Mesenchymal stem cell (in vitro differentiated cells and primary cell): ENCODE measurements around the gene ZNF418.

Experiments
- DNase-seq: peaks from one replicate; pipeline ENCODE4 v3.0.0-alpha.2; 2013
- H2AFZ ChIP-seq: one replicate; pipeline ENCODE4 v1.6.1; 2013; ENCODE audit warnings: low read depth, mild to moderate bottlenecking, control low read depth, inconsistent platforms, low read length, moderate library complexity
- H2AK5ac ChIP-seq: 2 replicates; pipeline ENCODE4 v1.6.1; 2013; ENCODE audit warnings: low read length, moderate library complexity, mild to moderate bottlenecking, inconsistent platforms; ENCODE audit not compliant: severe bottlenecking
- H2BK120ac ChIP-seq: one replicate; pipeline ENCODE4 v1.6.1; 2013; ENCODE audit warnings: low read depth, mild to moderate bottlenecking, inconsistent platforms, low read length, moderate library complexity
- H2BK12ac ChIP-seq, 2 experiments: one replicate each; pipeline ENCODE4 v1.6.1; 2013; ENCODE audit warnings: inconsistent platforms in 2 of 2, low read length in 2 of 2, mild to moderate bottlenecking in 2 of 2, moderate library complexity in 2 of 2, control low read depth in 1 of 2
- H2BK15ac ChIP-seq: one replicate; pipeline ENCODE4 v1.6.1; 2013; ENCODE audit warnings: mild to moderate bottlenecking, low read depth, inconsistent platforms; ENCODE audit not compliant: poor library complexity, severe bottlenecking
- H2BK5ac ChIP-seq: 2 replicates; pipeline ENCODE4 v1.6.1; 2013; ENCODE audit warnings: low read depth, mild to moderate bottlenecking, low read length, control low read depth, inconsistent platforms; ENCODE audit not compliant: poor library complexity, severe bottlenecking
- H3K14ac ChIP-seq, 2 experiments: one replicate each; pipeline ENCODE4 v1.6.1; 2013; ENCODE audit warnings: inconsistent platforms in 2 of 2, low read length in 2 of 2, control low read depth in 1 of 2, mild to moderate bottlenecking in 1 of 2, moderate library complexity in 1 of 2
- H3K18ac ChIP-seq, 2 experiments: one replicate each; pipeline ENCODE4 v1.6.1; 2013; ENCODE audit warnings: inconsistent platforms in 2 of 2, low read length in 2 of 2, control low read depth in 1 of 2, low read depth in 1 of 2, mild to moderate bottlenecking in 1 of 2
- H3K23ac ChIP-seq, 2 experiments: one replicate each; pipeline ENCODE4 v1.6.1; 2013; ENCODE audit warnings: inconsistent platforms in 2 of 2, low read length in 2 of 2, mild to moderate bottlenecking in 2 of 2, moderate library complexity in 2 of 2, control low read depth in 1 of 2
- H3K27ac ChIP-seq: 2 replicates; pipeline ENCODE4 v1.5.1; 2013; ENCODE audit warnings: mild to moderate bottlenecking, moderate library complexity, low read length, control low read depth, inconsistent platforms; ENCODE audit not compliant: poor library complexity, severe bottlenecking
- H3K27me3 ChIP-seq, 2 experiments: 2 replicates each; pipeline versions ENCODE4 v1.6.1 to v1.7.0; 2013; ENCODE audit warnings: low read length in 2 of 2, mild to moderate bottlenecking in 2 of 2, moderate library complexity in 2 of 2, control low read depth in 1 of 2, inconsistent platforms in 1 of 2; ENCODE audit not compliant: control insufficient read depth in 1 of 2, insufficient read depth in 1 of 2
- H3K36me3 ChIP-seq, 2 experiments: 2 replicates each; pipeline versions ENCODE4 v1.6.1 to v1.7.0; 2013; ENCODE audit warnings: low read length in 2 of 2, control low read depth in 1 of 2, inconsistent platforms in 1 of 2, low read depth in 1 of 2, mild to moderate bottlenecking in 1 of 2; ENCODE audit not compliant: insufficient read depth in 2 of 2, control insufficient read depth in 1 of 2
- H3K4ac ChIP-seq, 2 experiments: one replicate each; pipeline ENCODE4 v1.6.1; 2013; ENCODE audit warnings: inconsistent platforms in 2 of 2, low read length in 2 of 2, mild to moderate bottlenecking in 2 of 2, moderate library complexity in 2 of 2, control low read depth in 1 of 2, low read depth in 1 of 2
- H3K4me1 ChIP-seq: 2 replicates; pipeline ENCODE4 v1.6.1; 2013; ENCODE audit warnings: low read depth, low read length, control low read depth; ENCODE audit not compliant: control insufficient read depth, insufficient read depth
- H3K4me2 ChIP-seq: 2 replicates; pipeline ENCODE4 v1.6.1; 2013; ENCODE audit warnings: low read length, mild to moderate bottlenecking, inconsistent platforms; ENCODE audit not compliant: poor library complexity, severe bottlenecking
- H3K4me3 ChIP-seq, 2 experiments: 2 replicates each; pipeline versions ENCODE4 v1.5.1 to v1.7.0; 2013; ENCODE audit warnings: low read length in 2 of 2, mild to moderate bottlenecking in 2 of 2, control low read depth in 1 of 2, low read depth in 1 of 2; ENCODE audit not compliant: insufficient read depth in 1 of 2
- H3K79me1 ChIP-seq: replicated peaks from 2 replicates; pipeline ENCODE4 v1.6.1; 2013; ENCODE audit warnings: mild to moderate bottlenecking, control low read depth, low read length, inconsistent platforms; ENCODE audit not compliant: poor library complexity, severe bottlenecking
- H3K9ac ChIP-seq: 2 replicates; pipeline ENCODE4 v1.7.0; 2013; ENCODE audit warnings: mild to moderate bottlenecking, low read length, moderate library complexity
- H3K9me3 ChIP-seq: 2 replicates; pipeline ENCODE4 v1.7.0; 2013; ENCODE audit warnings: mild to moderate bottlenecking, low read length; ENCODE audit not compliant: control insufficient read depth
- H4K8ac ChIP-seq: one replicate; pipeline ENCODE4 v1.6.1; 2013; ENCODE audit warnings: inconsistent platforms, mild to moderate bottlenecking, low read length, moderate library complexity
- H4K91ac ChIP-seq: one replicate; pipeline ENCODE4 v1.6.1; 2013; ENCODE audit warnings: mild to moderate bottlenecking, low read length, inconsistent platforms
- WGBS: methylation state at CpG from one replicate; pipeline ENCODE4 v1.1.7; 2013; ENCODE audit warnings: mixed read lengths; 5-methylcytosine and 5-hydroxymethylcytosine counted together

ZNF418 gene

GRCh38 chr19:57947419-57948134 is 12.4 kb upstream of the ZNF418 start, which contains the start of gene ZNF256:
ZNF256 (minus strand) TSS chr19:57947706; CDS start chr19:57947474, 232 bp downstream.
- peak within 1 kb of the TSS; percentile 45 for H4K91ac ChIP-seq
- H3K9me3 ChIP-seq = peaks cover 31% of the 10 kb centered on the region
- H3K4me3 ChIP-seq = peak within 1 kb of the TSS; percentile 95 to 96
- no peak within 1 kb of the TSS for H2BK15ac ChIP-seq
- no peak within 1 kb of the TSS for H3K23ac ChIP-seq
- peak within 1 kb of the TSS; percentile 77 for H3K27ac ChIP-seq
- no peaks in the 10 kb centered on the region for H3K27me3 ChIP-seq
- peak within 1 kb of the TSS in 1 of 2 experiments; percentile 26 for H3K14ac ChIP-seq
- peak within 1 kb of the TSS; percentile 85 for H4K8ac ChIP-seq
- no peak within 1 kb of the TSS for H2BK12ac ChIP-seq
- peak within 1 kb of the TSS; percentile 60 for H2AFZ ChIP-seq
- peaks cover 7% of the 10 kb centered on the region for H3K4me1 ChIP-seq
- peak within 1 kb of the TSS; percentile 24 for H2BK120ac ChIP-seq
- H2BK5ac ChIP-seq = no peak within 1 kb of the TSS
- H3K4ac ChIP-seq = peak within 1 kb of the TSS; percentile 32 to 75
- peak within 1 kb of the TSS; percentile 94 for H3K9ac ChIP-seq
- 9% methylated on average over 53 of the region's 54 CpGs for WGBS
- peak within 1 kb of the TSS; percentile 87 for H3K4me2 ChIP-seq
- H3K18ac ChIP-seq = peak within 1 kb of the TSS; percentile 84 to 90
- peak; percentile 95 for DNase-seq
- H2AK5ac ChIP-seq = no peak within 1 kb of the TSS
- peaks cover 18 to 19% of the 10 kb centered on the region in 2 experiments for H3K36me3 ChIP-seq
- peaks cover 28% of the 10 kb centered on the region for H3K79me1 ChIP-seq

DNA sequence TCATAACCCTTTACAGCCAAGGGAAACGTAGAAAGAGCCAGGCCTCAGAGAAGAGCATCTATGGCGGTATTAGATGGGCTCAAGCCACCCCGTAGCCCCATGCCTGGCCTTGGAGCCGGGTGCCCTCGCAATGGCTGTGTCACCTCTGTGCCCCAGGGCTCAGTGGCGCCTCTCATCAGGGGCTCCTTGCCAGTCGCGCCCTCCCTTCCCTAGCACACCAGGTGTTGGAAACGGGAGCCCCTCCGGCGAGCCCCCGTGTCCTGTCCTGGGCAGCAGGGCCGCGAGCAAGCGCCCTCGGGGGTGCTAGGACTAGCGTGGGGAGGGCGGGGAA is 11.9 kb upstream of the ZNF418 start:
- peak overlapping the region; percentile 60 for H2AFZ ChIP-seq
- peaks cover 36% of the 10 kb centered on the region for H3K9me3 ChIP-seq
- DNase-seq = peak; percentile 7
- H3K4me2 ChIP-seq = peak overlapping the region; percentile 87
- peak overlapping the region; percentile 32 to 75 for H3K4ac ChIP-seq
- no peak overlapping the region for H2BK15ac ChIP-seq
- peaks cover 33% of the 10 kb centered on the region for H3K79me1 ChIP-seq
- peak overlapping the region; percentile 24 for H2BK120ac ChIP-seq
- peaks cover 23 to 25% of the 10 kb centered on the region in 2 experiments for H3K36me3 ChIP-seq
- H3K14ac ChIP-seq = peak overlapping the region in 1 of 2 experiments; percentile 26
- H4K8ac ChIP-seq = peak overlapping the region; percentile 85
- peak overlapping the region; percentile 94 for H3K9ac ChIP-seq
- peak overlapping the region; percentile 84 to 90 for H3K18ac ChIP-seq
- WGBS = 1% methylated on average over 14 of the region's 18 CpGs
- no peak overlapping the region for H2BK5ac ChIP-seq
- H4K91ac ChIP-seq = peak overlapping the region; percentile 45
- H2AK5ac ChIP-seq = no peak overlapping the region
- H3K27me3 ChIP-seq = no peaks in the 10 kb centered on the region
- peak overlapping the region; percentile 95 to 96 for H3K4me3 ChIP-seq
- no peak overlapping the region for H3K27ac ChIP-seq
- H2BK12ac ChIP-seq = no peak overlapping the region
- H3K23ac ChIP-seq = no peak overlapping the region
- peaks cover 7% of the 10 kb centered on the region for H3K4me1 ChIP-seq

DNA sequence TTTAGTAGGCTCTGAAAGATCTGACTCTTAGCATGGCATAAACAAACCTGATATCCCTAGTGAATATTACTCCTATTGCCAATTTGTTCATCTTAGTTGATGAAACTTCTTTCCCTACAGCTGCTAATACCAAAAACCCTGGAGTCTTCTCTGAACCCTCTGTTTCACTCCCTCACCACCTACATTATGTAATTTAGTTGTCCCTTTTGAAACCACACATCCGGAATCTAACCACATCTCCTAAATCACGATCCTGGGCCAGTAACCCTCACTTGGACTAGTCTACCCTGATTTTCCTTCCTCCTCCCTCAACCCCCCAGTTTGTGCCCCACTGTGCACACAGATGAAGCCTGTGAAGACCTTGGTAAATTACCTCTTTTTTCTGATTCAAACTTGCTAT is 11.1 kb upstream of the ZNF418 start:
- H2BK5ac ChIP-seq = no peak overlapping the region
- no peak overlapping the region for H2BK120ac ChIP-seq
- H2BK15ac ChIP-seq = no peak overlapping the region
- H3K4ac ChIP-seq = no peak overlapping the region
- H3K4me3 ChIP-seq = peak overlapping the region in 1 of 2 experiments; percentile 95
- H2AFZ ChIP-seq = no peak overlapping the region
- H2AK5ac ChIP-seq = no peak overlapping the region
- peaks cover 26 to 31% of the 10 kb centered on the region in 2 experiments for H3K36me3 ChIP-seq
- no peaks in the 10 kb centered on the region for H3K27me3 ChIP-seq
- no peak overlapping the region for H3K23ac ChIP-seq
- peak overlapping the region; percentile 87 for H3K4me2 ChIP-seq
- no peak overlapping the region for H3K27ac ChIP-seq
- 98% methylated on average over 2 of the region's 2 CpGs for WGBS
- H3K14ac ChIP-seq = no peak overlapping the region
- no peak overlapping the region for H4K91ac ChIP-seq
- H2BK12ac ChIP-seq = no peak overlapping the region
- no peak overlapping the region for H4K8ac ChIP-seq
- H3K79me1 ChIP-seq = peaks cover 34% of the 10 kb centered on the region
- peaks cover 7% of the 10 kb centered on the region for H3K4me1 ChIP-seq
- H3K18ac ChIP-seq = no peak overlapping the region
- peaks cover 39% of the 10 kb centered on the region for H3K9me3 ChIP-seq
- peak overlapping the region; percentile 94 for H3K9ac ChIP-seq
- DNase-seq = no peak

DNA sequence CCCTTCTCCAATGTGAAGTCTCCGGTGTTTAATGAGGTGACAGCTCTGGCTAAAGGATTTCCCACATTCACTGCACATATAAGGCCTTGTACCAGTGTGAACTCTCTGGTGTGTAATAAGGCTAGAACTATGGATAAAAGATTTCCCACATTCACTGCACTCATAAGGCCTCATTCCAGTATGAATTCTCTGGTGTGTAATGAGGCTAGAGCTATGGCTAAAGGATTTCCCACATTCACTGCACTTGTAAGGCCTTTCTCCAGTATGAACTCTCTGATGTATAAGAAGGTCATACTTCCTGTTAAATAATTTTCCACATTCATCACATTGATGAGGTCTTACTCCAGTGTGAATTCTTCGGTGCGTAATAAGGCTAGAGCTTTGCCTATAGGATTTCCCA is 6.4 kb upstream of the ZNF418 start:
- H3K36me3 ChIP-seq = peaks cover 42 to 56% of the 10 kb centered on the region in 2 experiments
- peaks cover 2% of the 10 kb centered on the region for H3K4me1 ChIP-seq
- WGBS = 100% methylated on average over 2 of the region's 3 CpGs
- no peak for DNase-seq
- H3K4ac ChIP-seq = no peak overlapping the region
- H2AFZ ChIP-seq = no peak overlapping the region
- H3K23ac ChIP-seq = no peak overlapping the region
- no peak overlapping the region for H3K18ac ChIP-seq
- H3K9ac ChIP-seq = no peak overlapping the region
- H3K27ac ChIP-seq = no peak overlapping the region
- H3K9me3 ChIP-seq = peaks cover 48% of the 10 kb centered on the region
- H3K4me2 ChIP-seq = no peak overlapping the region
- H2BK120ac ChIP-seq = no peak overlapping the region
- no peak overlapping the region for H2AK5ac ChIP-seq
- no peak overlapping the region for H3K14ac ChIP-seq
- H3K79me1 ChIP-seq = peaks cover 40% of the 10 kb centered on the region
- H3K4me3 ChIP-seq = peak overlapping the region in 1 of 2 experiments; percentile 49
- no peak overlapping the region for H4K8ac ChIP-seq
- H4K91ac ChIP-seq = no peak overlapping the region
- H2BK15ac ChIP-seq = no peak overlapping the region
- no peak overlapping the region for H2BK5ac ChIP-seq
- H3K27me3 ChIP-seq = no peaks in the 10 kb centered on the region
- no peak overlapping the region for H2BK12ac ChIP-seq
